WERI-Rb-1 (cell line): ENCODE results near the gene ADAMTS2.

Source experiments
- DNase-seq: peaks from one replicate; pipeline ENCODE4 v3.0.0-alpha.2; 2020
- H3K27ac ChIP-seq: fragments of 250-450 bp; sonication (Bioruptor Pico); 2 replicates; pipeline ENCODE4 v1.5.1; 2020; ENCODE audit warnings: mild to moderate bottlenecking, moderate library complexity
- H3K27me3 ChIP-seq: fragments of 250-450 bp; sonication (Bioruptor Pico); 2 replicates; pipeline ENCODE4 v1.5.1; 2021; ENCODE audit warnings: mild to moderate bottlenecking, low read depth, moderate library complexity; ENCODE audit not compliant: insufficient read depth, severe bottlenecking
- H3K36me3 ChIP-seq: fragments of 250-450 bp; sonication (Bioruptor Pico); 2 replicates; pipeline ENCODE4 v1.5.1; 2020; ENCODE audit warnings: mild to moderate bottlenecking, moderate library complexity
- H3K4me3 ChIP-seq: 2 replicates; pipeline ENCODE4 v1.5.1; 2011; ENCODE audit warnings: low read depth, mild to moderate bottlenecking, control low read depth, low read length
- H3K9me3 ChIP-seq: fragments of 250-450 bp; sonication (Bioruptor Pico); 2 replicates; pipeline ENCODE4 v1.5.1; 2021; ENCODE audit warnings: mild to moderate bottlenecking, moderate library complexity; ENCODE audit not compliant: severe bottlenecking
- TF ChIP-seq, protein P1 (sequence below): IDR thresholded peaks from 2 replicates; pipeline ENCODE4 v1.5.1; 2011; ENCODE audit warnings: low read depth, mild to moderate bottlenecking, control low read depth, inconsistent platforms, low read length

The ADAMTS2 gene

DNA sequence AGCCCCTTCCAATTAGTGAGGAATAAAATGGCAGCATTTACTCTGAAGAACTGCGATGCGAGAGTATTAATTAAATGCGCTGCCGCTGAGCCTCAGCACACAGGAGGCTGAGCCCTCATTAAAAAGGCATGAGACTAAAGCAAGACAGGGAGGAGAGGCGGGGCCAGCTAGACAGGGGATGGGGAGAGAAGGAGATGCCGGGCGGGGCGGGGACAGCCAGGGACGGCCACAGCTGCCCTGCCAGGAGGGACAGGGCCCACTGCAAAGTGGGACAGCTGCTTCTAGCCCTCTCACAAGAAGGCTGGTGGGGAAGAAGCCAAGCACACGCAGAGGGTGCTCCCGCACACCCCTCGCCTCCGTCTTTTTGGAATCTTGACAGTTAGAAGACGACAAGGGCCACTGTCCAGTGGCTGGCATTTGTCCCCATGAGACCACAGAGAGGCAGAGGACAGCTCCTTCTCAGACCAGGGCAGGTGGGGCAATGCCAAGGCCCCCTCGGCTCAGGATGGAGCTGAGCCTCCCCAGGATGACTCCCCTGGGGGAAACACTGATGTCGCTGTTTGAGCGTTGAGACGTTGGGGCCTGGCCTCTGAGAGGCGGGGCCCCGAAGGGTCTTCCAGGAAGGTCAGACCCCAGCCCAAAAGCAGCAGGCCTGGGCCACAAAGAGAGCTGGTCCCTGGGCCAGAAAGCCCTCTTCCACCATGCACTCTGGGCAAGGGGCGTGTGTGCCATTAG lies 26.9 kb downstream of the ADAMTS2 start:
- Histone ChIP-seq H3K36me3 (no peaks in the 10 kb centered on the region), H3K27ac (no peak overlapping the region), H3K27me3 (no peaks in the 10 kb centered on the region), H3K4me3 (no peak overlapping the region), H3K9me3 (no peaks in the 10 kb centered on the region)
- DNase-seq, result peak; percentile 47
- TF ChIP-seq, protein P1, sequence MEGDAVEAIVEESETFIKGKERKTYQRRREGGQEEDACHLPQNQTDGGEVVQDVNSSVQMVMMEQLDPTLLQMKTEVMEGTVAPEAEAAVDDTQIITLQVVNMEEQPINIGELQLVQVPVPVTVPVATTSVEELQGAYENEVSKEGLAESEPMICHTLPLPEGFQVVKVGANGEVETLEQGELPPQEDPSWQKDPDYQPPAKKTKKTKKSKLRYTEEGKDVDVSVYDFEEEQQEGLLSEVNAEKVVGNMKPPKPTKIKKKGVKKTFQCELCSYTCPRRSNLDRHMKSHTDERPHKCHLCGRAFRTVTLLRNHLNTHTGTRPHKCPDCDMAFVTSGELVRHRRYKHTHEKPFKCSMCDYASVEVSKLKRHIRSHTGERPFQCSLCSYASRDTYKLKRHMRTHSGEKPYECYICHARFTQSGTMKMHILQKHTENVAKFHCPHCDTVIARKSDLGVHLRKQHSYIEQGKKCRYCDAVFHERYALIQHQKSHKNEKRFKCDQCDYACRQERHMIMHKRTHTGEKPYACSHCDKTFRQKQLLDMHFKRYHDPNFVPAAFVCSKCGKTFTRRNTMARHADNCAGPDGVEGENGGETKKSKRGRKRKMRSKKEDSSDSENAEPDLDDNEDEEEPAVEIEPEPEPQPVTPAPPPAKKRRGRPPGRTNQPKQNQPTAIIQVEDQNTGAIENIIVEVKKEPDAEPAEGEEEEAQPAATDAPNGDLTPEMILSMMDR, result no peak

DNA sequence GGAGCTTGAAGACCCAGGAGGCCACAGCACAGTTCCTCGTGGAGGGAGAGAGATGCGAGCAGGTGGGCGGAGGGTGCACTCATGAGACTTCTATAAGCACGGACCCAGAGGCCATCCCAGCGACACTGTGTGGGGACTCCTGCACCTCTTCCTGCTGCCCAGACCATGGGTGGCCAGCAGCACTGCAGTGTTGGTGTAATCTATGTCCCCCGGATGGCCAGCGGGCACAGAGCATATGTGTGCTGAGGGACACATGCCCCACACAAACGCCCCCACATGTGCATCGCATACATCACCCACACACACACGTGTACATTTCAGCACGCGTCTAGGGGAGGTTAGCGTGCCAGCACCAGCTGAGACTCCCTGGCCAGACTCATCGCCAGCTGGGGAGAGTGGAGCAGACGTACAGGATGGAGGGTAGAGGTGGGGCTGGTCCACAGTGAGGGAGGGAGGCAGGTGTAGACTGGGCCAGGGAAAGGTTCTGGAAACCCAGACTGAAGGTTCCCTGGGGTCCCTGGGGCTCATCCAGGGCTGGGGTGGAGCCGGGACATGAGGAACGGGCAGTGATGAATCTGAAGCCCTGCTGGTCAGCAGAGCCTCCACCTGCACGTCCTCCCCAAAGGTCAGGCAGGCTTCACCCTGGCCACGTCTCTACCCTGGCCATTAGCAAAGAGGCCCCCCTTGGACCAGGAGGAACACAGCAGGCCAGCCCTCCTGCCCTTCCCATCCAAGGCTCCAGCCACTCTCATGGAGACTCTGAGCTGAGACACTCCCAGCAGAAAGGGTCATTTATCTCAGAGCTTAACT lies 27.6 kb downstream of the ADAMTS2 start:
- TF ChIP-seq, protein P1, result no peak
- Histone ChIP-seq H3K27ac (no peak overlapping the region), H3K9me3 (no peaks in the 10 kb centered on the region), H3K4me3 (no peak overlapping the region), H3K27me3 (no peaks in the 10 kb centered on the region), H3K36me3 (no peaks in the 10 kb centered on the region)
- DNase-seq, result no peak

DNA sequence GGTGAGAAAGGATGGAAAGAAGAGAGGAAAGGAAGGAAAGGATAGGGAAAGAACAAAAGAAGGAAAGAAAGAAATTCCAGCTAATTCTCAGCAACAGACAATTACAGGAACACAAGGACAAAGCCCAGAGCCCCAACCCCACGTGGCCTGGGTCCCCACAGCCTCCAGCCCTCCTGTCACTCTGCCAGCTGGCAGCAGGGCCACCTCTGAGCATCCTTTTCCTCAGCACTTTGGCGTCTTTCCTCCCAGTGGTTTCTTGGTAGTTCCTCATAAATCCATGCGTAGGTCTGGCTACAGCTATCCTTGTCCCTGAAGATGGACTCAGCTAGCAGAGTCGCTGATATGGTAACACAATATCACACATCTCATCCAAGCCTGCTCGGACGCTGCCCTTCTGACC lies 28.3 kb downstream of the ADAMTS2 start:
- no peak for DNase-seq
- H3K36me3 ChIP-seq, result no peaks in the 10 kb centered on the region
- H3K27ac ChIP-seq, result no peak overlapping the region
- TF ChIP-seq, protein P1, result no peak
- no peaks in the 10 kb centered on the region for H3K9me3 ChIP-seq
- no peak overlapping the region for H3K4me3 ChIP-seq
- no peaks in the 10 kb centered on the region for H3K27me3 ChIP-seq

DNA sequence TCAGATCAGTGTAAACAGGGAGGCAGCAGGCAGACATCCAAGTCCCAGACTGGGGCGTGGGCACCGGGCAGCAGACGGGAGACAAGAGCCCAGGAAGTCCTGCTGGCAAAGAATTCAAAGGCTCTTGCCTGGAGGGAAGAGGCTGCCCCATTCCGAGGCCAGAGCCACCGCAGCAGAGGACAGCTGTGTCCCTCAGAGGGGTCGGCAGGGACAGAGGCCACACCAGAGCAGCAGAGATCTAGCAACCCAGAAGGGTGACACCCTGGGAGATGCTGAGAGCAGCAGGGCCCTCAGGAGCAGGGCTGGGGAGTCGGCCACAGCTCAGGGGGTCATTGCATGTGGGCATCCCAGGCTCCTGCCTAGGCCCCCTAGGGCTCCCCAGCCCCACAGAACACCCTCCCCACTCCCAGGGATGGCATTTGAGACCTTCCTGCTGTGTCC lies 29.1 kb downstream of the ADAMTS2 start:
- H3K27me3 ChIP-seq, result no peaks in the 10 kb centered on the region
- H3K9me3 ChIP-seq, result no peaks in the 10 kb centered on the region
- no peak for DNase-seq
- H3K36me3 ChIP-seq, result no peaks in the 10 kb centered on the region
- no peak overlapping the region for H3K27ac ChIP-seq
- H3K4me3 ChIP-seq, result no peak overlapping the region
- TF ChIP-seq, protein P1, result no peak

DNA sequence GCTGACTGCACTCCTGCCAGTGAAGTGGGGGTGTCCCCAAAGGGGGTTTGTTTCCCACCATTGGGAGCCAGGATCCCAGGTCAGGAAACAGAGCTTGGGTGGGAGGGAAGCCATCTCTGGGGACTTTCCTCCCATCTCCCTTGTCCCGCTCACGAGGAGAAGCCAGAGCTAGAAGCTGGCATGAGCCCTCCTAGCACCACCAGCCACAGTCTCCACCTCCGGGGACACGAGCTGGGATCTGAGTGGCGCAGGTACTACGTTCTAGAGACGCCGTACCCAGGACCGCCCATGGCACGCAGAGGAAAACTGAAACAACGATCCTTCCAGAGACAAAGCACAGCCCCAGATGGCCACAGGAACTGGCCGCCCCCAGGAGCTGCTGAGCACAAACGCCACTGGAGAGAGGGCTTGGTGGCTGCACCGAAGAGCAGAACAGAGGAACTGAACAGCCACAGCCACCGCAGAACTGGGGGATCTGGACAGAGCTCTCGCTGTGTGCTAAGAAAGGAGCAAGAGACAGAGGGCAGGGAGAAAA lies 29.8 kb downstream of the ADAMTS2 start:
- TF ChIP-seq, protein P1, result no peak
- Histone ChIP-seq H3K27ac (no peak overlapping the region), H3K36me3 (no peaks in the 10 kb centered on the region), H3K4me3 (no peak overlapping the region), H3K27me3 (no peaks in the 10 kb centered on the region), H3K9me3 (no peaks in the 10 kb centered on the region)
- DNase-seq, result no peak
